Large intestine (tissue), 3 donors: ENCODE results near the gene TICAM2. TPM values are rescaled to one million over a fixed set of nuclear protein-coding genes. Genes with fewer than 3 reads are reported as not detected.
A peak's percentile ranks its signal among the peaks of the same experiment; 100 is the strongest.

ENCODE experiments used
- DNase-seq, 2 donors: peaks; one replicate each; pipeline versions ENCODE4 v3.0.0 to v3.0.0-alpha.2; 2013
- H3K27ac ChIP-seq: one replicate; pipeline ENCODE4 v1.5.1; 2013; ENCODE audit warnings: low read length
- H3K27me3 ChIP-seq: 2 replicates; pipeline ENCODE4 v1.6.1; 2013; ENCODE audit warnings: low read length; ENCODE audit not compliant: control insufficient read depth, insufficient read depth
- H3K36me3 ChIP-seq: 2 replicates; pipeline ENCODE4 v1.6.1; 2013; ENCODE audit warnings: low read length; ENCODE audit not compliant: control insufficient read depth, insufficient read depth
- H3K4me1 ChIP-seq: one replicate; pipeline ENCODE4 v1.6.1; 2013; ENCODE audit warnings: low read length; ENCODE audit not compliant: control insufficient read depth, insufficient read depth
- H3K4me3 ChIP-seq: one replicate; pipeline ENCODE4 v1.5.1; 2013; ENCODE audit warnings: low read length
- H3K9me3 ChIP-seq: one replicate; pipeline ENCODE4 v1.6.1; 2013; ENCODE audit warnings: mild to moderate bottlenecking, low read depth, low read length, moderate library complexity; ENCODE audit not compliant: control insufficient read depth
- WGBS: methylation state at CpG from one replicate; pipeline ENCODE4 v1.1.5; 2013; ENCODE audit warnings: low lambda C conversion rate; ENCODE audit not compliant: insufficient coverage; 5-methylcytosine and 5-hydroxymethylcytosine counted together
- polyA plus RNA-seq: library from polyadenylated mRNA; unstranded; fragments of 120-200 nt; gene quantifications from one replicate; pipeline ENCODE4 v1.2.1, GENCODE V29; 2013

The TICAM2 gene
- polyA plus RNA-seq, 1 donor, result 2.9 TPM

GRCh38 chr5:115555084-115555633 lies 47.1 kb downstream of the TICAM2 start:
- no peaks in the 10 kb centered on the region for H3K9me3 ChIP-seq
- H3K4me3 ChIP-seq, result no peak overlapping the region
- no peaks in the 10 kb centered on the region for H3K4me1 ChIP-seq
- no peaks in the 10 kb centered on the region for H3K36me3 ChIP-seq
- WGBS, result no CpG with 5 or more reads among the region's 4 CpGs
- no peaks in the 10 kb centered on the region for H3K27me3 ChIP-seq
- no peak overlapping the region for H3K27ac ChIP-seq
- no peak for DNase-seq

DNA sequence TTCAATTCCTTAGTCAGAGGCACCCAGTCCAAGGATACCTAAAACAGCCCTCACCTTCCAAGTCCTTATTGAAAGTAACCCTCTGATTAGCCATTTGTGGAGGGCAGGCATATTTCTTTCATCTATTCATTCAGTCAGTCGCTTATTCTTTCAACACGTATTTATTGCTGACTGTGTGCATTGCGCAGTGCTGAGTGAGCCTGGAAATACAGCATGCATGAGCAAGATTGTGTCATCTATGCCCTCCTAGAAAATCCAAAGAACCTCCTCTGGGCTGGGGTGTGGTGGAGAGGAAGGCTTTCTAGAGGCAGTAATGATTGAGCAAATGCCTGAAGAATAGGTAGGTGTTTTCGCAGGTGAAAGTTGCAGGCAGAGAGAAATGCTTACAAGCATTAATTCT lies 49.2 kb downstream of the TICAM2 start:
- Histone ChIP-seq H3K27me3 (no peaks in the 10 kb centered on the region), H3K27ac (no peak overlapping the region), H3K9me3 (no peaks in the 10 kb centered on the region), H3K4me1 (no peaks in the 10 kb centered on the region), H3K36me3 (no peaks in the 10 kb centered on the region), H3K4me3 (no peak overlapping the region)
- DNase-seq, result no peak
- 100% methylated on average over 1 of the region's 4 CpGs for WGBS

DNA sequence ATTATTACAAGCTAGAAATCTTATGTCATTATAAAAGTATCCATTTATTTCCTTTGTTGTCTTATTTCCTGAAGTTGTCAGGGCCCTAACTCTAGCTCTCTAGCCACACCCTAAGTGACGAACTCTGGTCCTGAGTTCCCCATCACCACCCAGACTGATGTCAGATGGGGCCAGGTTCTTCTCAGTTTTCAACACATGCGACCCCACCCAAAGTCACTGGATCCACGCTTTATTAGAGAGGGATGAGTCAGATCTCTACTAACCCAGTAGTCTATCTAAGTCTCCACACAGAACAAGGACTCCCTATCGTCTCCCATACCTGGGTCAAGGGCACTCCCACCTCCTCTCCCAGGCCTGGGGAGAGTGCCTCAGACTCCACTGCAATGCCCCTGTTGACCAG lies 50.9 kb downstream of the TICAM2 start:
- Histone ChIP-seq H3K36me3 (no peaks in the 10 kb centered on the region), H3K4me1 (no peaks in the 10 kb centered on the region), H3K27ac (no peak overlapping the region), H3K9me3 (peaks cover 8% of the 10 kb centered on the region), H3K27me3 (no peaks in the 10 kb centered on the region), H3K4me3 (no peak overlapping the region)
- WGBS, result no CpG with 5 or more reads among the region's 4 CpGs
- DNase-seq, result peak; percentile 22 to 49

DNA sequence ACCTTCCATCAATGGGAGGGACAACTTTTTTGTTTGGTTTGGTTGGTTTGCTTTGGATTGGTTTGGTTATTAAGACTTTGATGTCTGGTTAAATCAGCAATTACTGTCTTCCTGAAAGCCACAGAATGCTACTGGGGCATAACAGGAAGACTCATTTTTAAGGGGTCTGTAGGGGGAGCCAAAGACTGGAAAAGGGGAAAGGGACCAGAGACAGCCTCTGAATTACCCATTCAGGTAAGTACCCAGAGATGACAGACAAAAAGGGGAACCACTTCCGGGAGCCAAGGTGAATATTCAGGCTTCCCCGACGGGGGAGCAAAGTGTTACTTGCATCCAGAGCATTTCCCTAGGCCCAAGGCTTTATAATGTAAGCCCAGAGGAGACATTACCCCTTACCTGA lies 53.1 kb downstream of the TICAM2 start:
- H3K4me1 ChIP-seq, result no peaks in the 10 kb centered on the region
- no peaks in the 10 kb centered on the region for H3K27me3 ChIP-seq
- DNase-seq, result no peak
- peaks cover 19% of the 10 kb centered on the region for H3K9me3 ChIP-seq
- no peaks in the 10 kb centered on the region for H3K36me3 ChIP-seq
- no CpG with 5 or more reads among the region's 3 CpGs for WGBS
- no peak overlapping the region for H3K4me3 ChIP-seq
- no peak overlapping the region for H3K27ac ChIP-seq

DNA sequence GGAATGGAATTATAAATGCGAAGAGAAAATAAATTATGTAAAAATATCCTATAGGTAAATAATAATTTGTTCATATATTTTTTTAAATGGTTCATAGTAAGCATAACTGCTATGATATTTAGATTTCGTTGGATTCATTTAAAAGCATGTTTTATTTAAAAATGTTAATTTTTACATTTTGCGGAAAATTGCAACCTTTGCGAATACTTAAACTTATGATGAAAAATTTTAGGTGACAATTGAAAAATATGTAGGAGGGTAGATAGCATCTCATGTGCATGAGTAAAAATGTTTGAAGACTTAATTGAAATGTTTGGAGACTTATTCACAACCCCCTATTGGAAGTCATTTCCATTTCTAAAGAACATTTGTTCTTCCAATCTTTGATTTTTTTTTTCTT lies 53.6 kb downstream of the TICAM2 start:
- Histone ChIP-seq H3K9me3 (peaks cover 19% of the 10 kb centered on the region), H3K36me3 (no peaks in the 10 kb centered on the region), H3K27ac (no peak overlapping the region), H3K27me3 (no peaks in the 10 kb centered on the region), H3K4me1 (no peaks in the 10 kb centered on the region), H3K4me3 (no peak overlapping the region)
- DNase-seq, result no peak
- 100% methylated on average over 4 of the region's 4 CpGs for WGBS

GRCh38 chr5:115545351-115545882 lies 56.9 kb downstream of the TICAM2 start:
- peaks cover 19% of the 10 kb centered on the region for H3K9me3 ChIP-seq
- peak overlapping the region; percentile 80 for H3K27ac ChIP-seq
- no peaks in the 10 kb centered on the region for H3K4me1 ChIP-seq
- WGBS, result 100% methylated on average over 3 of the region's 9 CpGs
- no peak overlapping the region for H3K4me3 ChIP-seq
- peaks cover 4% of the 10 kb centered on the region for H3K36me3 ChIP-seq
- H3K27me3 ChIP-seq, result no peaks in the 10 kb centered on the region
- no peak for DNase-seq

DNA sequence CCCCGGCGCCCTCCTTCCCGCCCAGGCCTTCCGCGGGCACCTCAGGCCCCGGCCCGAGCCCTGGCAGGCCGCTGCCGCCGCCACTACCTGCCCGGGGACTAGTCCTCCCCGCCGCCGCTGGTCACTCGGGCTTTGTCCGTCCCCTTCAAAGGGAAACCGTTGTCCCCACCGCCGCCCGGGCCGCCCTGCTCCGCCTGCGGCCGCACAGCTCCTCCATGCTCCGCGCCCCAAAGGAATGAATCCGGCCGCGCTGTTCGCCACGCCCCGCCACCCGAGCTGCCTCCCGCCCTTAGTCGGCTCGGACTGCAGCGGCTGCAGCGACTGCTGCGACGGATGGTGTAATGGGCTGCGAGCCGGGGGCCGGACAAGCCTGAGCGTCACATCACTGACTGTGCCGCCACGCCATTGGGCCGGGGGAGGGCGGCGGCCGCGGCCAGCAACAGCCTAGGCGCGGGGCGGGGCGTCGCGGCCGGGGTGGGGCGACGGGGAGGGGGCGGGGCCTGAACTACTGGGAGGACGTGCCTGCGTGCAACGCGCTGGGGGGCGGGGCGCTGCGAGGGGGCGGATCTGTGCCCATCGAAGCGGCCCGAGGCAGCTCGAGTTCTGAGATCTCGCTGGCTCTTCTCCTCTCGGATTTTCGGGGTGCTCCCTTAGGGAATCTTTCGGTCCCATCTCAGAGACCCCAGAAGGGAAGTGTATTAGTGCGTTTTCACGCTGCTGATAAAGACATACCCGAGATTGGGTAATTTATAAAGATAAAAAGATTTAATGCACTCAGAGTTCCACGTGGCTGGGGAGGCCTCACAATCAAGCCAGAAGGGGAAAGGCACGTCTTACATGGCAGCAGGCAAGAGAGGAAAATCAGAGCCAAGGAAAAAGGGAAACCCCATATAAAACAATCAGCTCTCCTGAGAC lies 57.6 kb downstream of the TICAM2 start, which contains the start of gene FEM1C:
FEM1C (minus strand) TSS at position 340 of the 915 bp plus-strand sequence. CDS start 1,282 bp downstream, outside the sequence.
- peak; percentile 97 to 98 for DNase-seq
- Histone ChIP-seq H3K4me3 (peak within 1 kb of the TSS; percentile 89), H3K27me3 (no peaks in the 10 kb centered on the region), H3K4me1 (peaks cover 6% of the 10 kb centered on the region), H3K9me3 (peaks cover 19% of the 10 kb centered on the region), H3K36me3 (peaks cover 6% of the 10 kb centered on the region), H3K27ac (peak within 1 kb of the TSS; percentile 99)
- WGBS, result 0% methylated on average over 4 of the region's 82 CpGs

DNA sequence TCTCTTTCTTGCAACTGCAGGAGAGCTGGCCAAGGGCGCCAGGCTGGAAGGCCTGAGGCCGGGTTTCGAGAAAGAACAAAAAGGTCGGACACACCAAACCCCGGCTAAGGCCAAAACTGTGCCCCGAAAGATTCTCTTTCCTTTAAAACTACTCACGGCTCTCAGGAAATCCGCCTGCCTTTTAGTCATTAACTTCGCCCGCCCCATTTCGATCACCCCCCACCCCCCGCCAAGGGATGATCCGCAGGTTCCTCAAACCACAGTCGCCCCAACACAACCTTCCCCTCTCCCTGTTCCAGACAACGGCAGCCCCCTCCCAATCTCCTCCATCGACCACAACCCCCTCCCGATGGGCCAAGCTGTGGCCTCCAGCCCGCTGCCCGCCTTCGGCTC lies 58.2 kb downstream of the TICAM2 start:
- peaks cover 13% of the 10 kb centered on the region for H3K36me3 ChIP-seq

GRCh38 chr5:115543365-115544042 lies 58.8 kb downstream of the TICAM2 start:
- Histone ChIP-seq H3K27me3 (no peaks in the 10 kb centered on the region), H3K4me3 (peak overlapping the region; percentile 89), H3K36me3 (peaks cover 17% of the 10 kb centered on the region), H3K4me1 (peaks cover 8% of the 10 kb centered on the region), H3K27ac (peak overlapping the region; percentile 99), H3K9me3 (peaks cover 19% of the 10 kb centered on the region)
- DNase-seq, result peak; percentile 72 to 88
- no CpG with 5 or more reads among the region's 15 CpGs for WGBS

More for the DNA sequence above, 58.2 kb downstream of the TICAM2 start:
- WGBS, result no CpG with 5 or more reads among the region's 20 CpGs
- H3K9me3 ChIP-seq, result peaks cover 19% of the 10 kb centered on the region
- DNase-seq, result peak in 1 of 2 donors; percentile 26
- H3K27me3 ChIP-seq, result no peaks in the 10 kb centered on the region
- H3K27ac ChIP-seq, result peak overlapping the region; percentile 99
- peaks cover 8% of the 10 kb centered on the region for H3K4me1 ChIP-seq
- peak overlapping the region; percentile 89 for H3K4me3 ChIP-seq
